ENCODE measurements around the gene RPIA. TPM values are rescaled to one million over a fixed set of nuclear protein-coding genes. Genes with fewer than 3 reads are reported as not detected.

Gene RPIA
- total and polyA plus RNA-seq, 2 of the 13 experiments (the other 11 are each of a cell fraction or from before 2014, with no cell fraction given) = 13.3 to 23.9 TPM

DNA sequence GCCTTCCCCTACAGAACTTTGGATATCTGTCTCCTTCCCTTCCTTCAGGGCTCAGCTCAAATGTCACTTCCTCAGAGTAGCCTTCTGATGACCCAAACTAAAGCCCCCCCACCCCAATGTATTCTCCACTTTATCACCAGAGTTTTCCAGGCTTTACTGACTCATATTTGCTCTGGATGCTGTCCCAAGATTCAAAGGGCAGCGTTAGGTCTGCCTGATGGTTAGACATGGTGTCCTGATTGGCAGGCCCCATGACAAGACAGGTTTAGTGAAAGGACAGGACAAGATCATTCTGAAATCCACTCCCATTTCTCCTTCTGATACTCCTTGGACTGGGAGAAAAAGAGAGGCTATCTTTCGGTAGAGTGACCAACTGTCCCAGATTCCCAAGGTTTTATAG lies 22.6 kb upstream of the RPIA start (continued):
- TF ChIP-seq, protein P1, sequence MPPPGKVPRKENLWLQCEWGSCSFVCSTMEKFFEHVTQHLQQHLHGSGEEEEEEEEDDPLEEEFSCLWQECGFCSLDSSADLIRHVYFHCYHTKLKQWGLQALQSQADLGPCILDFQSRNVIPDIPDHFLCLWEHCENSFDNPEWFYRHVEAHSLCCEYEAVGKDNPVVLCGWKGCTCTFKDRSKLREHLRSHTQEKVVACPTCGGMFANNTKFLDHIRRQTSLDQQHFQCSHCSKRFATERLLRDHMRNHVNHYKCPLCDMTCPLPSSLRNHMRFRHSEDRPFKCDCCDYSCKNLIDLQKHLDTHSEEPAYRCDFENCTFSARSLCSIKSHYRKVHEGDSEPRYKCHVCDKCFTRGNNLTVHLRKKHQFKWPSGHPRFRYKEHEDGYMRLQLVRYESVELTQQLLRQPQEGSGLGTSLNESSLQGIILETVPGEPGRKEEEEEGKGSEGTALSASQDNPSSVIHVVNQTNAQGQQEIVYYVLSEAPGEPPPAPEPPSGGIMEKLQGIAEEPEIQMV (CRISPR knock-in tag; IDR thresholded peaks at IDR 0.05; ENCODE audit: low read depth) = no peak
- peak; percentile 68 for TF ChIP-seq FOSL2 (CRISPR knock-in tag; IDR thresholded peaks at IDR 0.05)
- TF ChIP-seq, protein P2, sequence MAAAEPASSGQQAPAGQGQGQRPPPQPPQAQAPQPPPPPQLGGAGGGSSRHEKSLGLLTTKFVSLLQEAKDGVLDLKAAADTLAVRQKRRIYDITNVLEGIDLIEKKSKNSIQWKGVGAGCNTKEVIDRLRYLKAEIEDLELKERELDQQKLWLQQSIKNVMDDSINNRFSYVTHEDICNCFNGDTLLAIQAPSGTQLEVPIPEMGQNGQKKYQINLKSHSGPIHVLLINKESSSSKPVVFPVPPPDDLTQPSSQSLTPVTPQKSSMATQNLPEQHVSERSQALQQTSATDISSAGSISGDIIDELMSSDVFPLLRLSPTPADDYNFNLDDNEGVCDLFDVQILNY (CRISPR knock-in tag; conservative IDR thresholded peaks at IDR 0.05) = no peak
- no peak for TF ChIP-seq ZNF562 (CRISPR knock-in tag; IDR thresholded peaks at IDR 0.05; ENCODE audit: borderline replicate concordance)
- TF ChIP-seq ZNF253 (CRISPR knock-in tag; IDR thresholded peaks at IDR 0.05; ENCODE audit: borderline replicate concordance) = no peak
- peak; percentile 49; the same call in 1 of the 2 replicates for TF ChIP-seq HNF4G (IDR thresholded peaks at IDR 0.05; ENCODE audit: borderline replicate concordance, low read depth, low read length)
- no peak for TF ChIP-seq HNF4G (CRISPR knock-in tag; IDR thresholded peaks at IDR 0.05; ENCODE audit: borderline replicate concordance, low read depth)
- TF ChIP-seq ZBTB1 (CRISPR knock-in tag; IDR thresholded peaks at IDR 0.05; ENCODE audit: borderline replicate concordance) = no peak
- no peak for TF ChIP-seq NR3C1 (CRISPR knock-in tag; IDR thresholded peaks at IDR 0.05)
- TF ChIP-seq, protein P3, sequence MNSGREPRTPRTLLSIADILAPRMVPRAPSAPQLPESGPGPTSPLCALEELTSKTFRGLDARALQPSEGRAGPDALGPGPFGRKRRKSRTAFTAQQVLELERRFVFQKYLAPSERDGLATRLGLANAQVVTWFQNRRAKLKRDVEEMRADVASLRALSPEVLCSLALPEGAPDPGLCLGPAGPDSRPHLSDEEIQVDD (CRISPR knock-in tag; IDR thresholded peaks at IDR 0.05; ENCODE audit: borderline replicate concordance) = no peak
- TF ChIP-seq ZSCAN21 (CRISPR knock-in tag; IDR thresholded peaks at IDR 0.05; ENCODE audit: borderline replicate concordance) = no peak
- TF ChIP-seq CENPT (CRISPR knock-in tag; IDR thresholded peaks at IDR 0.05; ENCODE audit: low read depth) = no peak
- no peak for TF ChIP-seq TRIM24 (CRISPR knock-in tag; IDR thresholded peaks at IDR 0.05)
- no peak for TF ChIP-seq ZNF484 (CRISPR knock-in tag; IDR thresholded peaks at IDR 0.05; ENCODE audit: borderline replicate concordance, low read depth)
- no peak for TF ChIP-seq CHCHD3 (CRISPR knock-in tag; IDR thresholded peaks at IDR 0.05)
- TF ChIP-seq ZNF224 (CRISPR knock-in tag; IDR thresholded peaks at IDR 0.05) = no peak

Measured in HepG2 (cell line).